COLO668 (cell line): Measurements from ENCODE around the gene USP7.
"Not testable (repeated sequence)": the region's sequence is repeated elsewhere in the genome, so short reads cannot be mapped to it uniquely, and the experiment has no call there.

Experiments
- DNase-seq: peaks from one replicate; lab custom pipeline; 2025; ENCODE audit not compliant: unreplicated experiment; lab: John Stamatoyannopoulos, UW

Gene USP7

GRCh38 chr16:8926827-8927226, 36.9 kb downstream of the USP7 start:
- no peak for DNase-seq

GRCh38 chr16:8925455-8925854, 38.3 kb downstream of the USP7 start:
- no peak for DNase-seq

DNA sequence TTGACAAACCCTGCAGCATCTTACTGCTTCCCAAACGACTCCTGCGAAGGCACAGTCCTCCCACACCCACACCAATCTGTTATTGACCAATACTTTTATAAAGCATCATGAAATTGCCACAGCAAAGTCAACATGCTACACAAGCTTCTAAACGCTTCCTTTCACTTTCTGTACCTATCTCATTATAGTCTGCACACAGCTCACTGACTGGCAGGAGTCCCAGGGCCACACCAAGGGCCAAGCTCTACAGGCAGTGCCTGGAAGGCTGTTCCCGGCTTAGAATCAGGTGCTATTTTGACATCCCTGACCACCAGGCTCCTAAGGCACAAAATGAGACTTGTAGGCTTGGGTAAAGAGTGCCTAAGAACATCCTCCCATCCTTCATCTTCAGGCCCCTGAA, 39.5 kb downstream of the USP7 start:
- no peak for DNase-seq

- no peak for DNase-seq
Measured at GRCh38 chr16:8923199-8923598, 40.5 kb downstream of the USP7 start.

- DNase-seq, result no peak
Measured at GRCh38 chr16:8921347-8921984, 42.2 kb downstream of the USP7 start.

GRCh38 chr16:8920645-8921346, 42.9 kb downstream of the USP7 start:
- DNase-seq, result no peak

DNA sequence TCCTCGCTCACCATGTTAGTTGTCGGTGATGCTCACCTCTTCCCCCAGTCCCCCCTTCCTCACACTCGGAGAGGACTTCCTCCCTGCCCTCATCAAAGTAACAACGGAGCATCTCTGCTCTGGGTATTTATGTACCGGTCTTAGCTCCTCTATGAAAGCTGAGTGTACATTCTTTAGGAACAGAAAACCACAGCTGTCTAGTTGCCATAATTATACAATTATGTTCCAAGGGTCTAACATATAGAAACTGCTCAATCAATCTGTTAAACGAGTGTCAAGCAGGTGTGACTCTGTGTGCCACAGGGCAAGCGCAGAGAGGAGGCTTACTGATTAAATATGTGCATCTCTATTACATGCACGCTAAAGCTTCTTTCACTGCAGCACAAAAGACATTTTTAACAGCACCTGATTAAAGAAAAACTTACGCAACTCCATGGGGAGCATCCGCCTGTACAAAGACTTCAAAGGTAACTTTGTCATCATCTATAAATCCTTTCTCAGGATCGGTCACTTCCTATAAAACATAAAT, 43.7 kb downstream of the USP7 start:
- DNase-seq, result no peak

DNA sequence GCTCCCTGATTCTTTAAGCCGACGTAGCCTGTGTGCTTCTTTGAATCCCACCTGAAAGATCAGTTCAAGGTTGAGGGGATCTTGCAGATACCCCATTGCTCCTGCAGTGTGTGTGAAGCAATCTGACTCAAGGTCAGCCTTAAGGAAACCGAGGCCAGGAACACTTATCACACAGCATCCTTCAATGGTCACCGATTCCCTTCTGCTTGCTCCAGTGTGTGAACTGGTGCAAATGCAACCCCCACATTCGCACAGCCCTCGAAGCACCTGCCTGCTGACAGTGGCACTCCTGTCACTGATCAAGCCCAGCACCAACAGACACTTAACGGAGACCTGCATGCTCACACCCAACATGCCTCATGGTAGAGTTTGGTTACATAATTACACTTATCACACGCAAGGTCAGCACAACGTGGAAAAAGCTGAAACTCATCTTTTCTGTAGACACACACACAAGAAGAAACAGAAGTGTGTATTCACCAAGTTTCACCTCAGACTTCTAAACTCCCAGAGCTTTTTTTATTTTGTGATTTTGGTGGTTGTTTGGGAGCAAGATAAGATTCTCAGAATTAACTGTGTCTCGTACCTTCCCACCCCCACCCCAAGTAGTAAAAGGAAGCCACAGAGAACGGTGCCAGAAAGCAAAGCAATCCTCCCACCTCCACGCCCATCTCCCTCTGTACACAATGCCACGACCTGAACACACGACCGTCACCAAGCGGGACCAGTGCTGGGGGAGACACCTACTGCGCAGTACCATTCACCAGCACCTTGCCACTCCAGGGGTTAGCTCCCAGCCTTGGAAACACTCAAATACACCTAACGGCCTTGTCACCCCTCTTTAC, 44.4 kb downstream of the USP7 start:
- no peak for DNase-seq

- DNase-seq, result not testable (repeated sequence)
Measured at GRCh38 chr16:8917336-8917735, 46.4 kb downstream of the USP7 start.

GRCh38 chr16:8916541-8917225, 47.0 kb downstream of the USP7 start:
- no peak for DNase-seq

- no peak for DNase-seq
Measured at GRCh38 chr16:8915722-8916301, 47.9 kb downstream of the USP7 start.

DNA sequence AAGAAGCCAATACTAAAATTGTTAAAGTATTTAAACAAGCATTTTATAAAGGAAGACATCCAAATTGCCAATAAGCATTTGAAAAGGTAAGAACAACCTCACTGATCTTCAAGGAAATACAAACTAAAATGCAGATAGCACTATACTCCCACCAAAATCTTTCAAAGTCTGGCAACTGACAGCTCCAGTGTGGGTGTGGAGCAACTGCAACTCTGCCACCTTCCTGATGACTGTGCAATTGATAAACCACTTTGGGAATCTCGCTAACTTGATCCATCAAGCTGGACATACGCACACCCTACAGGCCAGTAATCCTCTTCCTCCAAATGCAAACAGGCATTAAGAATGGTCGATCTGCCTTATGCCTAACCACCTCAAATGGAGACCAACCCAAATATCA, 49.6 kb downstream of the USP7 start:
- no peak for DNase-seq

DNA sequence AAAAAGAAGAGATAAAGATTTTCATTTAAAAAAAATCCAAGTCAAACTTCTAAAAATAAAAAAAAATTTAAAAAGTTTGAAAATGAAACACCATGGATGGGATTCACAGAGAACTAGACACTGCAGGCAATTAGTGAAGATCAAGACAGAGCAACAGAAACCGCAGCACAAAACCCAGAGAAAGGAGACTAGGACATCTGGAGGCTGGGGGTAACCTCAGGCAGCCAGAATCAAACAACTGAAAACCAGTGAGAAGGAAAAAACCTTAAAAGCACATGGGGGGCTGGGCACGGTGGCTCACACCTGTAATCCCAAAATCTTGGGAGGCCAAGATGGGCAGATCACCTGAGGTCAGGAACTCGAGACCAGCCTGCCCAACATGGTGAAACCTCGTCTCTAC, 50.9 kb downstream of the USP7 start:
- DNase-seq, result no peak

DNA sequence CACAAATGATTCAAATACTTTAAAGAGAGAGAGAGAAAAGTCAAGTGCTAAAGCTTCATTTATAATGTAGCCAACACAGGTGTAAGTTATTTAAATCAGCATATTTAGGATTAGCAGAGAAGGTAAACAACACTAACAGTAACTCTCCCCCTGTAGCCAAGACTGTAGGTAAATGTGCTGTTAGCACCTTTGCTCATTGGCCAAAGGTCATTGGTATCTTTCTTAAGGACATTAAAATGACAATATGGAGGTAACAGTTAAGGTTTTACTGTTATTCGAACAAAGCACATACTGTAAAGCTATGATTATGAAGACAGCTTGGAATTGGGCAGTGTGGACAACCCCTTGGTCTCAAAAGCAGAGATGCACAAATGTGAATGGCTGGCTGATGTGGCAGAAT, 52.9 kb downstream of the USP7 start:
- DNase-seq, result no peak

GRCh38 chr16:8908810-8909468, 54.8 kb downstream of the USP7 start:
- DNase-seq, result no peak

DNA sequence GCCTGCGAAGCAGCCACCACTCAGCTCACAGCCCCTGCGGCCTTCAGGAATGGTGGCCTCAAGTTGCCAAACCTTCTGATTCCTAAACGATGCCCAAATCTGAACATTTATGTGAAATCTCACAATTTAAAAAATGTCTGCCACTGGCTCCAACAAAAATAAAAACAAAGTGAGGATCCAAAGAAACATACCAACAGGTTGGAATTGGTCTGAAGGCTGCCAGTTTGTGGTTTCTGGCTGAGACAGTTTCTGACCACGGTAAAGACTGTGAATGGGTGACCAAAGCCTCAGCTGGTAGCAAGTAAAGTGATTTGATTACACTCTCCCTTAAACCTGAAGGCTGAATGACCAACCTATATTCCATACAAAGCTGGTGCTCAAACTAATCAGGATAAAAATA, 56.6 kb downstream of the USP7 start:
- no peak for DNase-seq

GRCh38 chr16:8905795-8906591, 57.7 kb downstream of the USP7 start:
- DNase-seq, result no peak

DNA sequence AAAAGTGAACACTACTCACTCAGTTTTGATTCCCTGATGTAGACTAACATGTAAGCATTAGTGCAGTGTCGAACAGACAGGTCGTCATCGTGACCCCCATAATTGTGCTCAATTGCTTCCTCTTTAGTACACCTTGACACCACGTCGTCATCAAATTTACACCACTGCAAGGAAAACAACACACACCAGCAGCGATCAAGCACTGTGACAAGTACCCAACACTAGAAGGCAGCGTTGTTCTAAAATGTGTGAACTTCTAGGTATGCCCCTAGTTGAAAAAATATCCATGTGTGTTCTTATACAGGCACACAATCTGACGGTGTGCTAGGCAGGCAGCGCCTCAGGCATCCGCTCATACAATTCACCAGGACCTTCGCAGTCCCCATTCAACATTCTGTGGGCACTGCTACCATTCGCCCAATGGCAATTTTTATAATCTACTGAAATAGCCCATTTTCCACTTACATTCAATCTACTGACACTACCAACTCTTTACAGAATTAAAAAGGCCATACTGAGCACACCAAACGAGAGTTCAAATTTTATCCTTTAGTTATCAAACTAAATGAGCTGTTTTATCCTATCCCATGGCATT, 58.4 kb downstream of the USP7 start:
- no peak for DNase-seq

- DNase-seq, result no peak
Measured at GRCh38 chr16:8904018-8904430, 59.7 kb downstream of the USP7 start.
